Upper lobe of left lung (tissue), 6 donors: ENCODE data around the gene OLFM3. TPM values are rescaled to one million over a fixed set of nuclear protein-coding genes. Genes with fewer than 3 reads are reported as not detected.

ENCODE experiments used
- ATAC-seq, 2 donors: fragments of 200-7000 bp; cut with Tn5 transposase; one replicate each; pipeline ENCODE4 v1.9.1; 2022; ENCODE audit warnings: mild to moderate bottlenecking in 2 of 2, moderate library complexity in 2 of 2; ENCODE audit not compliant: low FRiP score in 2 of 2
- DNase-seq, 2 donors: peaks; one replicate each; pipeline ENCODE4 v3.0.0-alpha.2; 2019 to 2020
- H3K27ac ChIP-seq, 4 donors: fragments of 200-600 bp; sonication (generic); one replicate each; pipeline ENCODE4 v1.5.1; 2016 to 2019
- H3K27me3 ChIP-seq, 4 donors: fragments of 200-600 bp; sonication (generic); one replicate each; pipeline ENCODE4 v1.5.1; 2017 to 2019
- H3K36me3 ChIP-seq, 4 donors: fragments of 200-600 bp; sonication (generic); one replicate each; pipeline ENCODE4 v1.5.1; 2016 to 2019
- H3K4me1 ChIP-seq, 4 donors: fragments of 200-600 bp; sonication (generic); one replicate each; pipeline ENCODE4 v1.5.1; 2018 to 2019
- H3K4me3 ChIP-seq, 4 donors: fragments of 200-600 bp; sonication (generic); one replicate each; pipeline ENCODE4 v1.5.1; 2017 to 2019; ENCODE audit warnings: mild to moderate bottlenecking in 2 of 4, moderate library complexity in 1 of 4
- H3K9me3 ChIP-seq, 4 donors: fragments of 200-600 bp; sonication (generic); one replicate each; pipeline ENCODE4 v1.5.1; 2018 to 2019
- CTCF ChIP-seq, 6 experiments: fragments of 450-650 bp in 4 of 6; fragments of 200-600 bp in 2 of 6; sonication (generic) in 2 of 6; IDR thresholded peaks; one replicate each; pipeline ENCODE4 v1.5.1; 2016 to 2019; ENCODE audit warnings: antibody characterized with exemption in 6 of 6
- EP300 ChIP-seq, 4 donors: sonication (generic); formaldehyde crosslinking; IDR thresholded peaks; one replicate each; pipeline ENCODE4 v1.5.1; 2017; ENCODE audit warnings: antibody characterized with exemption in 4 of 4, control low read depth in 2 of 4
- POLR2A ChIP-seq, 4 donors: fragments of 450-650 bp; IDR thresholded peaks; one replicate each; pipeline ENCODE4 v1.5.1; 2016 to 2017; ENCODE audit warnings: antibody characterized with exemption in 4 of 4, mild to moderate bottlenecking in 2 of 4
- POLR2AphosphoS5 ChIP-seq, 2 donors: sonication (generic); formaldehyde crosslinking; IDR thresholded peaks; one replicate each; pipeline ENCODE4 v1.5.1; 2017; ENCODE audit warnings: antibody characterized with exemption in 2 of 2
- WGBS, 2 donors: methylation state at CpG; one replicate each; pipeline ENCODE4 v1.1.5; 2017 to 2018; 5-methylcytosine and 5-hydroxymethylcytosine counted together
- small RNA-seq, 4 donors: library from RNA; depleted of rRNA; stranded (forward); fragments of <200 nt; gene quantifications; one replicate each; pipeline ENCODE3, GENCODE V24; 2016
- total RNA-seq, 6 donors: library from RNA; depleted of rRNA in 4 of 6; stranded (reverse); fragments of >200 nt in 4 of 6; gene quantifications; one replicate each; pipeline versions ENCODE4 v1.1.0 to v1.2.1, GENCODE V29; 2016 to 2021
- donor health status: DM: no; HTN: no; CAD: no; lungs with moderate emphysema.
- donor health status: DM: no; HTN: yes; CAD: no; lungs with severe emphysema.

The OLFM3 gene
- total RNA-seq, 6 donors from 2014 or later: not detected

GRCh38 chr1:101757985-101758384 lies 238.7 kb downstream of the OLFM3 start:
- ATAC-seq (no peak), DNase-seq (no peak)
- Histone ChIP-seq H3K4me1 (no peaks in the 10 kb centered on the region), H3K4me3 (no peak overlapping the region), H3K27me3 (no peaks in the 10 kb centered on the region), H3K27ac (no peak overlapping the region), H3K36me3 (no peaks in the 10 kb centered on the region), H3K9me3 (no peaks in the 10 kb centered on the region)
- TF ChIP-seq CTCF (IDR thresholded peaks at IDR 0.05): no peak
- TF ChIP-seq EP300 (IDR thresholded peaks at IDR 0.05): no peak
- no peak for TF ChIP-seq POLR2A (IDR thresholded peaks at IDR 0.05)
- no peak for TF ChIP-seq POLR2AphosphoS5 (IDR thresholded peaks at IDR 0.05)
- WGBS, 2 donors: 61 to 81% methylated on average over 5 of the region's 5 CpGs

GRCh38 chr1:101756411-101756810 lies 240.3 kb downstream of the OLFM3 start:
- no peaks in the 10 kb centered on the region for H3K4me1 ChIP-seq
- no peaks in the 10 kb centered on the region for H3K27me3 ChIP-seq
- ATAC-seq (no peak), DNase-seq (no peak)
- 83 to 84% methylated on average over 2 of the region's 2 CpGs for WGBS, 2 donors
- no peak for TF ChIP-seq POLR2A (IDR thresholded peaks at IDR 0.05)
- TF ChIP-seq CTCF (IDR thresholded peaks at IDR 0.05): no peak
- TF ChIP-seq EP300 (IDR thresholded peaks at IDR 0.05): no peak
- no peak for TF ChIP-seq POLR2AphosphoS5 (IDR thresholded peaks at IDR 0.05)
- H3K4me3 ChIP-seq: no peak overlapping the region
- H3K27ac ChIP-seq: no peak overlapping the region
- no peaks in the 10 kb centered on the region for H3K36me3 ChIP-seq
- H3K9me3 ChIP-seq: no peaks in the 10 kb centered on the region

Small RNA genes within 50 kb of the gene (small RNA-seq; reads per million reads assigned to genes)
- gene RNU6-352P: 0 reads per million in 4 donors
